Psoas muscle (tissue), 8 donors: Measurements from ENCODE around the gene HACE1. TPM values are rescaled to one million over a fixed set of nuclear protein-coding genes. Genes with fewer than 3 reads are reported as not detected.

Experiments
- ATAC-seq, 4 donors: fragments of 200-7000 bp; cut with Tn5 transposase; one replicate each; pipeline ENCODE4 v1.9.1; 2020; ENCODE audit warnings: moderate library complexity in 3 of 4, mild to moderate bottlenecking in 2 of 4
- DNase-seq, 2 donors: peaks; one replicate each; pipeline ENCODE4 v3.0.0-alpha.2; 2020
- H3K27ac ChIP-seq: fragments of 200-600 bp; one replicate; pipeline ENCODE4 v1.8.0; 2022
- H3K27me3 ChIP-seq, 3 donors: fragments of 200-600 bp in 1 of 3; one replicate each; pipeline versions ENCODE4 v1.6.1 to v1.8.0; 2013 to 2022; ENCODE audit warnings: low read length in 2 of 3, mild to moderate bottlenecking in 2 of 3, moderate library complexity in 1 of 3; ENCODE audit not compliant: insufficient read depth in 3 of 3
- H3K36me3 ChIP-seq, 2 donors: fragments of 200-600 bp in 1 of 2; one replicate each; pipeline versions ENCODE4 v1.6.1 to v1.8.0; 2013 to 2022; ENCODE audit warnings: low read depth in 1 of 2, mild to moderate bottlenecking in 1 of 2, moderate library complexity in 1 of 2; ENCODE audit not compliant: insufficient read depth in 1 of 2
- H3K4me1 ChIP-seq: fragments of 200-600 bp; one replicate; pipeline ENCODE4 v1.8.0; 2022
- H3K4me3 ChIP-seq: fragments of 200-600 bp; one replicate; pipeline ENCODE4 v1.8.0; 2022; ENCODE audit warnings: mild to moderate bottlenecking
- H3K9me3 ChIP-seq: fragments of 200-600 bp; one replicate; pipeline ENCODE4 v1.8.0; 2022
- CTCF ChIP-seq: fragments of 200-600 bp; IDR thresholded peaks from one replicate; pipeline ENCODE4 v1.8.0; 2022; ENCODE audit warnings: antibody characterized with exemption
- WGBS, 3 donors: extraction: QIAGEN DNeasy Blood & Tissue Kit; methylation state at CpG; one replicate each; pipeline versions ENCODE4 v1.1.6 to v1.1.7; 2013; 5-methylcytosine and 5-hydroxymethylcytosine counted together
- intact Hi-C, 2 donors: fragments of 100-400 bp; cut with DNase I; formaldehyde crosslinking; loops; one replicate each; pipeline versions ENCODE4 v1.11.0 to v1.14.2; 2022
- polyA plus RNA-seq, 3 donors: library from polyadenylated mRNA; stranded (reverse); fragments of 200-250 nt; gene quantifications; one replicate each; pipeline ENCODE4 v1.2.3, GENCODE V29; 2013
- total RNA-seq, 4 donors: library from RNA; stranded (reverse); fragmentation: NEBNext Ultra II Directional in 2 of 4; extraction: Animal tissue kit (Norgen Biotek cat#: 25700) in 2 of 4; gene quantifications; one replicate each; pipeline versions ENCODE4 v1.2.1 to v1.2.4, GENCODE V29; 2021 to 2023
- donor health status: healthy with polysubstance abuse.
- donor health status: DM: no; HTN: no; CAD: no; lungs with moderate emphysema.
- donor health status: Bipolar disorder and iron deficiency.
- donor health status: healthy.
- donor health status: DM: yes; HTN: yes; CAD: no.
- donor health status: DM: no; HTN: no; CAD: no.
- donor health status: DM: no; HTN: no; CAD: no.
- donor health status: DM: yes; HTN: yes; CAD: no.

Gene HACE1
- total and polyA plus RNA-seq, 7 donors, result 2.5 to 4.8 (median 4.3) TPM

GRCh38 chr6:104699593-104700329 is 160.0 kb downstream of the HACE1 start:
- TF ChIP-seq CTCF, result no peak
- ATAC-seq, result no peak
- 56 to 58% (median 57%) methylated on average over 8 of the region's 8 CpGs for WGBS, 3 donors
- Histone ChIP-seq H3K4me3 (no peak overlapping the region), H3K9me3 (no peaks in the 10 kb centered on the region), H3K36me3 (no peaks in the 10 kb centered on the region), H3K27me3 (no peaks in the 10 kb centered on the region), H3K4me1 (no peaks in the 10 kb centered on the region), H3K27ac (no peak overlapping the region)
- no peak for DNase-seq
- intact Hi-C loops, result no loop called here

GRCh38 chr6:104698979-104699378 is 160.7 kb downstream of the HACE1 start:
- 98 to 100% (median 100%) methylated on average over 1 of the region's 1 CpG for whole genome bisulfite sequencing, 3 donors
- H3K27ac ChIP-seq, result no peak overlapping the region
- DNase-seq (no peak), ATAC-seq (no peak)
- H3K4me1 ChIP-seq, result no peaks in the 10 kb centered on the region
- intact Hi-C loops, result no loop called here
- no peaks in the 10 kb centered on the region for H3K36me3 ChIP-seq
- TF ChIP-seq CTCF, result no peak
- no peaks in the 10 kb centered on the region for H3K27me3 ChIP-seq
- no peaks in the 10 kb centered on the region for H3K9me3 ChIP-seq
- no peak overlapping the region for H3K4me3 ChIP-seq

GRCh38 chr6:104692008-104692407 is 167.7 kb downstream of the HACE1 start:
- Histone ChIP-seq H3K4me3 (no peak overlapping the region), H3K27ac (no peak overlapping the region), H3K4me1 (no peaks in the 10 kb centered on the region), H3K9me3 (no peaks in the 10 kb centered on the region), H3K36me3 (no peaks in the 10 kb centered on the region), H3K27me3 (no peaks in the 10 kb centered on the region)
- TF ChIP-seq CTCF, result no peak
- WGBS, 3 donors, result 86 to 93% (median 89%) methylated on average over 1 of the region's 1 CpG
- DNase-seq (no peak), ATAC-seq (no peak)
- intact Hi-C loops, result no loop called here

- Histone ChIP-seq H3K4me1 (no peaks in the 10 kb centered on the region), H3K9me3 (no peaks in the 10 kb centered on the region)
These were observed 170.0 kb downstream of the HACE1 start for GRCh38 chr6:104689551-104690205.

More at GRCh38 chr6:104689551-104690205, 170.0 kb downstream of the HACE1 start:
- no peaks in the 10 kb centered on the region for H3K27me3 ChIP-seq
- DNase-seq (no peak), ATAC-seq (no peak)
- intact Hi-C loops, result loop anchor here in 1 of 2 donors (10.0 kb wide), 1 partner anchor 75 kb away; no protein-coding TSS in a partner anchor
- no peak for TF ChIP-seq CTCF
- no peak overlapping the region for H3K27ac ChIP-seq
- H3K4me3 ChIP-seq, result no peak overlapping the region
- 37 to 49% (median 41%) methylated on average over 3 of the region's 3 CpGs for WGBS, 3 donors
- H3K36me3 ChIP-seq, result no peaks in the 10 kb centered on the region
